SK-N-SH (cell line): ENCODE data around the gene CCNA1. TPM values are rescaled to one million over a fixed set of nuclear protein-coding genes. Genes with fewer than 3 reads are reported as not detected.

Experiments
- polyA plus RNA-seq, 3 experiments: library from polyadenylated mRNA; depleted of rRNA; stranded (reverse); fragments of >200 nt; gene quantifications; 2 replicates each; pipeline ENCODE4 v1.2.3, GENCODE V29; 2012

CCNA1 gene
- polyA plus RNA-seq, 1 of the 3 experiments (the other 2 are of a cell fraction) = 0.23 TPM

Other genes starting within 250 kb of the CCNA1 start
- gene SOHLH2, start 217.9 kb upstream of the CCNA1 start, polyA plus RNA-seq (2012; rRNA removed) = 0.85 and 1.2 TPM in 2 replicates
- gene CCDC169, start 134.7 kb upstream of the CCNA1 start, polyA plus RNA-seq (2012; rRNA removed) = 1.8 and 3.1 TPM in 2 replicates
- 4.8 and 8.4 TPM in 2 replicates for gene SPART, start 86.1 kb upstream of the CCNA1 start, polyA plus RNA-seq (2012; rRNA removed)
- 0.05 and 0.06 TPM in 2 replicates for gene SERTM1, start 241.5 kb downstream of the CCNA1 start, polyA plus RNA-seq (2012; rRNA removed)